Stimulated activated memory B cell treated with anti-CD40 and anti-IgM and Interleukin-4, amounts not matched to agents 10 μg/mL and 1 μg/mL and 100 μg/mL, for 72 hours (primary cell): Measurements from ENCODE around the gene TRIM14.
"Not testable (repeated sequence)": the region's sequence is repeated elsewhere in the genome, so short reads cannot be mapped to it uniquely, and the experiment has no call there.

ENCODE experiments used
- ATAC-seq: fragments of 150-1000 bp; cut with Tn5 transposase; 2 replicates; pipeline ENCODE4 v1.10.0; 2021
- H3K27ac Mint-ChIP-seq: one replicate; pipeline ENCODE4 v1.8.0; 2022; ENCODE audit warnings: mild to moderate bottlenecking, mixed read lengths
- H3K27me3 Mint-ChIP-seq: one replicate; pipeline ENCODE4 v1.8.0; 2022; ENCODE audit warnings: mixed read lengths
- H3K36me3 Mint-ChIP-seq: one replicate; pipeline ENCODE4 v1.8.0; 2022; ENCODE audit warnings: mixed read lengths
- H3K4me1 Mint-ChIP-seq: one replicate; pipeline ENCODE4 v1.8.0; 2022; ENCODE audit warnings: mixed read lengths
- H3K4me3 Mint-ChIP-seq: one replicate; pipeline ENCODE4 v1.8.0; 2022; ENCODE audit warnings: mild to moderate bottlenecking, moderate library complexity, mixed read lengths
- H3K9me3 Mint-ChIP-seq: one replicate; pipeline ENCODE4 v1.8.0; 2022; ENCODE audit warnings: mixed read lengths

TRIM14 gene

GRCh38 chr9:98101868-98102273 lies 17.2 kb downstream of the TRIM14 start:
- peaks cover 13% of the 10 kb centered on the region for H3K36me3 Mint-ChIP-seq

GRCh38 chr9:98101416-98101815 lies 17.6 kb downstream of the TRIM14 start:
- Mint-ChIP-seq H3K36me3 (peaks cover 18% of the 10 kb centered on the region), H3K4me1 (peaks cover 74% of the 10 kb centered on the region), H3K4me3 (peak overlapping the region; percentile 47), H3K27ac (peak overlapping the region; percentile 77), H3K27me3 (no peaks in the 10 kb centered on the region), H3K9me3 (no peaks in the 10 kb centered on the region)
- no peak for ATAC-seq

More at GRCh38 chr9:98101868-98102273, 17.2 kb downstream of the TRIM14 start:
- no peaks in the 10 kb centered on the region for H3K27me3 Mint-ChIP-seq
- ATAC-seq, result peak; percentile 98
- H3K27ac Mint-ChIP-seq, result peak overlapping the region; percentile 77
- peaks cover 79% of the 10 kb centered on the region for H3K4me1 Mint-ChIP-seq
- H3K9me3 Mint-ChIP-seq, result no peaks in the 10 kb centered on the region
- peak overlapping the region; percentile 47 for H3K4me3 Mint-ChIP-seq

- peak overlapping the region; percentile 51 for H3K27ac Mint-ChIP-seq
- H3K9me3 Mint-ChIP-seq, result no peaks in the 10 kb centered on the region
- H3K36me3 Mint-ChIP-seq, result peaks cover 22% of the 10 kb centered on the region
- peaks cover 65% of the 10 kb centered on the region for H3K4me1 Mint-ChIP-seq
- no peak for ATAC-seq
- H3K4me3 Mint-ChIP-seq, result no peak overlapping the region
- H3K27me3 Mint-ChIP-seq, result no peaks in the 10 kb centered on the region
Measured at GRCh38 chr9:98100456-98100855, 18.6 kb downstream of the TRIM14 start.

- no peaks in the 10 kb centered on the region for H3K9me3 Mint-ChIP-seq
- peak overlapping the region; percentile 51 for H3K27ac Mint-ChIP-seq
- no peaks in the 10 kb centered on the region for H3K27me3 Mint-ChIP-seq
- H3K4me1 Mint-ChIP-seq, result peaks cover 60% of the 10 kb centered on the region
- peaks cover 27% of the 10 kb centered on the region for H3K36me3 Mint-ChIP-seq
- H3K4me3 Mint-ChIP-seq, result peak overlapping the region; percentile 21
- ATAC-seq, result no peak
Measured at GRCh38 chr9:98099898-98100297, 19.1 kb downstream of the TRIM14 start.

- Mint-ChIP-seq H3K4me3 (no peak overlapping the region), H3K27me3 (no peaks in the 10 kb centered on the region), H3K36me3 (peaks cover 28% of the 10 kb centered on the region)
Measured at GRCh38 chr9:98099346-98099745, 19.7 kb downstream of the TRIM14 start.

GRCh38 chr9:98097836-98098235 lies 21.2 kb downstream of the TRIM14 start:
- no peak for ATAC-seq
- Mint-ChIP-seq H3K36me3 (peaks cover 35% of the 10 kb centered on the region), H3K4me1 (peaks cover 42% of the 10 kb centered on the region), H3K4me3 (no peak overlapping the region), H3K9me3 (no peaks in the 10 kb centered on the region), H3K27me3 (no peaks in the 10 kb centered on the region), H3K27ac (peak overlapping the region; percentile 3)

More at GRCh38 chr9:98099346-98099745, 19.7 kb downstream of the TRIM14 start:
- no peak for ATAC-seq
- Mint-ChIP-seq H3K9me3 (no peaks in the 10 kb centered on the region), H3K4me1 (peaks cover 54% of the 10 kb centered on the region), H3K27ac (peak overlapping the region; percentile 51)

- peaks cover 35% of the 10 kb centered on the region for H3K36me3 Mint-ChIP-seq
- H3K27ac Mint-ChIP-seq, result no peak overlapping the region
- ATAC-seq, result no peak
- H3K4me3 Mint-ChIP-seq, result no peak overlapping the region
- peaks cover 24% of the 10 kb centered on the region for H3K4me1 Mint-ChIP-seq
- no peaks in the 10 kb centered on the region for H3K27me3 Mint-ChIP-seq
- no peaks in the 10 kb centered on the region for H3K9me3 Mint-ChIP-seq
Measured at GRCh38 chr9:98096091-98096490, 22.9 kb downstream of the TRIM14 start.

GRCh38 chr9:98095401-98095800 lies 23.6 kb downstream of the TRIM14 start:
- Mint-ChIP-seq H3K27me3 (no peaks in the 10 kb centered on the region), H3K9me3 (no peaks in the 10 kb centered on the region), H3K36me3 (peaks cover 35% of the 10 kb centered on the region), H3K4me1 (peaks cover 22% of the 10 kb centered on the region), H3K4me3 (no peak overlapping the region), H3K27ac (no peak overlapping the region)
- no peak for ATAC-seq

- H3K27me3 Mint-ChIP-seq, result no peaks in the 10 kb centered on the region
- H3K4me3 Mint-ChIP-seq, result no peak overlapping the region
- no peaks in the 10 kb centered on the region for H3K9me3 Mint-ChIP-seq
- peaks cover 39% of the 10 kb centered on the region for H3K36me3 Mint-ChIP-seq
- no peak overlapping the region for H3K27ac Mint-ChIP-seq
- ATAC-seq, result no peak
- peaks cover 17% of the 10 kb centered on the region for H3K4me1 Mint-ChIP-seq
Measured at GRCh38 chr9:98094851-98095250, 24.2 kb downstream of the TRIM14 start.

- Mint-ChIP-seq H3K27ac (no peak overlapping the region), H3K4me1 (peaks cover 13% of the 10 kb centered on the region), H3K27me3 (no peaks in the 10 kb centered on the region), H3K36me3 (peaks cover 39% of the 10 kb centered on the region), H3K4me3 (no peak overlapping the region), H3K9me3 (no peaks in the 10 kb centered on the region)
- no peak for ATAC-seq
Measured at GRCh38 chr9:98094316-98094715, 24.7 kb downstream of the TRIM14 start.

- no peaks in the 10 kb centered on the region for H3K27me3 Mint-ChIP-seq
- H3K27ac Mint-ChIP-seq, result no peak overlapping the region
- H3K4me3 Mint-ChIP-seq, result no peak overlapping the region
- peaks cover 39% of the 10 kb centered on the region for H3K36me3 Mint-ChIP-seq
- no peaks in the 10 kb centered on the region for H3K9me3 Mint-ChIP-seq
- peaks cover 5% of the 10 kb centered on the region for H3K4me1 Mint-ChIP-seq
- ATAC-seq, result no peak
Measured at GRCh38 chr9:98092613-98092931, 26.4 kb downstream of the TRIM14 start.

- Mint-ChIP-seq H3K4me1 (peaks cover 4% of the 10 kb centered on the region), H3K36me3 (peaks cover 36% of the 10 kb centered on the region), H3K9me3 (no peaks in the 10 kb centered on the region), H3K27me3 (no peaks in the 10 kb centered on the region), H3K4me3 (no peak overlapping the region), H3K27ac (no peak overlapping the region)
- ATAC-seq, result no peak
Measured at GRCh38 chr9:98091735-98092612, 27.0 kb downstream of the TRIM14 start.

GRCh38 chr9:98090674-98091073 lies 28.3 kb downstream of the TRIM14 start:
- Mint-ChIP-seq H3K4me1 (peaks cover 17% of the 10 kb centered on the region), H3K36me3 (peaks cover 39% of the 10 kb centered on the region)
- H3K27ac Mint-ChIP-seq, H3K27me3 Mint-ChIP-seq, ATAC-seq, H3K4me3 Mint-ChIP-seq, H3K9me3 Mint-ChIP-seq: not testable (repeated sequence)

GRCh38 chr9:98087420-98088354 lies 31.3 kb downstream of the TRIM14 start:
- peak overlapping the region; percentile 48 for H3K27ac Mint-ChIP-seq
- no peaks in the 10 kb centered on the region for H3K27me3 Mint-ChIP-seq
- peak overlapping the region; percentile 65 for H3K4me3 Mint-ChIP-seq
- H3K36me3 Mint-ChIP-seq, result peaks cover 29% of the 10 kb centered on the region
- peak; percentile 86 for ATAC-seq
- H3K4me1 Mint-ChIP-seq, result peaks cover 28% of the 10 kb centered on the region
- H3K9me3 Mint-ChIP-seq, result no peaks in the 10 kb centered on the region

GRCh38 chr9:98086461-98086860 lies 32.6 kb downstream of the TRIM14 start:
- Mint-ChIP-seq H3K4me3 (peak overlapping the region; percentile 41), H3K27ac (peak overlapping the region; percentile 48), H3K4me1 (peaks cover 28% of the 10 kb centered on the region), H3K9me3 (no peaks in the 10 kb centered on the region), H3K27me3 (no peaks in the 10 kb centered on the region), H3K36me3 (peaks cover 29% of the 10 kb centered on the region)
- no peak for ATAC-seq
